HG03095 (cell line): Measurements from ENCODE around the gene TSSK2.

Experiments
- ATAC-seq: cut with Tn5 transposase; IDR thresholded peaks from one replicate; pipeline ENCODE4 v1.9.1; 2021; ENCODE audit warnings: moderate library complexity; ENCODE audit not compliant: unreplicated experiment

TSSK2 gene

DNA sequence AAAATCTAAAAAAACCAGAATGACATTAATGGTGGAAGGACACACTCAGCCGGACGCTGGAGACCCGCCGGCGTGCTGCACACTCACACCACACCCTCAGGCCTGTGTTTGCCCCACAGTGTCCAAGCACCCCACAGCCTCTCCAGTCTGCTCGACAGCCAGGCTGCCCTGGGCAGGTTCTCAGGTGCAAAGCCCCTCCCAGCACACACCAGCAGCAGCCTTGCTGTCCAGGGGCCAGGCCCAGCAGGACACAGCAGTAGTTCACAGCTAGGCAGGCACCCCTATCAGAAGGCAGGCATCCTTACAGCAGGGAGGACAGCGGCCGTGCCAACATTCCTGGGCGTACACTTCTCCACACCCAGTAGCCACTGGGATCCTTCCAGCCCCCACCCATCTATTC lies 49.1 kb downstream of the TSSK2 start:
- no peak for ATAC-seq

DNA sequence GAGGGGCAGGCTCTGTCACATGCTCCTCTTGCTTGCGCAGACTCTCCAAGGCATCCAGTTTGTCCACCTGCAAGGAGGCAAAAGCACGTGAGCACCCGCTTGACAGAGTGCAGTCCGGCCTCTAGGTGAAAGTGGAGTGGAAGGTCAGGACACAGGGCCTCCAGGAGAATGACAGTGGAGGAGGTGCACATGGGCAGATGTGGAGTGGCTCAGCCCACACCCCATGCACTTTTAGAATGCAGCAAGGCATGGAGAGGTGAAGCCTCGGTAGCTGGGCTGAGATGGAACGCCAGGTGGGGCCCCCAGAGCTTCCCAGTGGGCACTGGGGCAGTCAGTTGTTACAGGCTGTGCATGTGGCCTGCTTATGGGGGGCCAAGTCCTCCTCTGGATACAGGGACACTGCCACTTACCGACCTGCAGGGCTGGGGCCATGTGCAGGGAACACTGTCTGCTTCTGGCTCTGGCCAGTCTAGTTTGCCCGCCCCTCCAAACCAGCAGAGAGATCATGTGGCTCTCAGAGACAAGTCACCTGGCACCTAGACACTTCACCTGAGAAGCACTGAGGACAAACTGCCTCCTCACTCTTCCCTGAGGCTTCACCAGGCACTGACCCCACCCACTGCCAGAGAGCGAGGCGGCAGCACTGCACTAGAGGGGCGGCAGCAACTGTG lies 49.8 kb downstream of the TSSK2 start:
- ATAC-seq, result no peak

DNA sequence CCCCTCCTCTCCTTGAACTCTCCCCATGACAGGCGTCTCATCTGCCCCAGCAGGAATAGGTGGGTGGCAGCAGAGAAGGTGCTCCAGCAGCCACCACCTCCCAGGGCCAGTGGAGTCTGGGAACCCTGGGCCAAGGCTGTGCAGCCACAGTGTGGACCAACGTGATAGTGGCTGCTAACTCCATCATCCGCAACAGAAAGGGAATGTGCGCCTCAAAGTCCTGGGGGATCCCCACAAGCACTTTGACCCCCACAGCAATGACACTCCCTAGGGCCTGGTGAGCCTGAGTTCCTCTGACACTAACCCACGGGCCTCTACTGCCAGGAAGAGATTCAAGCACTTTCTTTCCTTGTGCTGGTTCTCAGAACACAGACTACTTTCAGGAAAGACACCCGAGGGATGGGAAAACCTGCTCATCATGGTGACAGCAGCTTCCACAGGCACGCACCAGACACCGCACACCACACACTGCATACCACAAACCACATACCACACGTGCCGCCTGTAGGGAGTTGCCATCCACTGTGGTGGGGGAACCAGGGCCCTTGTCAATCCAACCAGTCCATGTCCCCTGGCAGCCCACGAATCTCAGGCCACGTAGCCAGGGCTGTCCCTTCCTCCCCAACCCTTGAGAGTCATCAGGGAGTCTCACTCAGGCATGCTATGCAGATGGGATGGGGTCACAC lies 50.8 kb downstream of the TSSK2 start:
- no peak for ATAC-seq
